ENCODE data around the gene SMIM3.
"Not testable (repeated sequence)": the region's sequence is repeated elsewhere in the genome, so short reads cannot be mapped to it uniquely, and the experiment has no call there.

SMIM3 gene

DNA sequence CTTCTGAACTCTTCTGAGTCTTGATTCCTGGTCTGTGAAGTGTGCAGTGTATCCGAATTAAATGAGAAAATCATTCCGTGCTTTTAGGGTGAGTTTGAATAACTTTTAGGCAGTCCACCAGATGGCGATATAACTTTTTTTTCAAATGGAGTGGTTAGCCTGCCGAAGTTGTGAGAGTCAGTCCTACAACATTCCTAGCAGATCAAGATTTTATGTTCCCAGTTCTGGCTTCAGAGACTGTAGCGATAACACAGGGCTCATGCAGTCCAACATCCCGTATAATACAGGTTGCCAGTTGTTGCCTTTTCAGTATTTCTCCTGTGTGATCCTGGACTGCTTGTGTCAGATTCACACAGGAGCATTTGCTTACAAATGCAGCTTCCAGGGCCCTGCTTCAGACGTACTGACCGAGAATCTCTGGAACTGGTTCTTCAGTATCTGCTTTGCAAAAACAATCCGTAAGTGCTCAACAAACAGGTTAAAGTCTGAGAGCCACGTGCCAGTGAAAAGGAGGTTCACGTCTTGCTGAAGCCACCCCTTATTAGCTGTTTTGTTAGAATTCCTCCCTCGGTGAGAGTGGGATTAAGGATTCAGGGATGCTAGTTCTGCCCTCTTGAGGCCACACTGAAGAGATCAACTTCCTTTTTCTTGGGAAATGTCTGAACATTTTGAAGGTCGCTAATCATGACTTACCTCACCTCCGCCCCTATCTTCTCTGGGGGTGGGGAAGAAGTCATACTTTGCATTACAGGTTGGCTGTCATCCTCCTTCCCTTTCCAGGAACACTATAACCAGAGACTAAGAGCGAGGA, 22.8 kb downstream of the SMIM3 start:
- peak; percentile 84 for DNase-seq

DNA sequence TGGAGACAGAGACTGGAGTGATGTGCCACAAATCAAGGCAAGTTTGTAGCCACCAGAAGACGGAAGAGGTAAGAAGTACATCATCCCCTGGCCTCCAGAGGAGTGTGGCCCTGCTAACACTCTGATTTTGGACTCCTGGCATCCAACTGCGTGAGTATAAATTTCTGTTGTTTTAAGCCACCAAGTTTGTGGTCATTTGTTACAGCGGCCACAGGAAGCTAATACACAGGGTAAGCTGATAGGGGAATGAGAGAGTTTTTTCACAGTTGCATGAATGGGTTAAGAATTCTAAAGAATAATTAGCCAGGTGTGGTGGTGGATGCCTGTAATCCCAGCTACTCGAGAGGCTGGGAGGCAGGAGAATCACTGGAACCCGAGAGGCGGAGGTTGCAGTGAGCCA, 25.8 kb downstream of the SMIM3 start:
- DNase-seq = no peak

DNA sequence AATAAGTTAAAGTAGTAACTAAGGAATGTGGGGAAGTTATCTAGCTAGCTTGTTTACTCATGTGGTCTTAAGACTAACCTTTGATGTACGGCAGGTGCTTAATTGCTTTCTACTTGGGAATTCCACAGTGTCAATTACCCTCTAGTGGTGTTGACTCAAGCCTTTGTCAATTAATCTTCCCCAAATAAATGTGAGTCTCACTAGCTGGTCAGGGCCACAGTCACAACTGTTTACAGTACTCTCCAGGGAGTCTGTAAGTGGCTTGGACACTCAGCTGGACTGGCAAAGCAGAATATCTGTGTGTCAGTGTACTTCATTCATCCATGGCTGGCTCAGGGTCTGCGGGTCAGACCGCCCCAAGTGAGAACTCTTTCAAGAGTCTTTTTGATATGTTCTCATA, 30.8 kb downstream of the SMIM3 start:
- DNase-seq = no peak

DNA sequence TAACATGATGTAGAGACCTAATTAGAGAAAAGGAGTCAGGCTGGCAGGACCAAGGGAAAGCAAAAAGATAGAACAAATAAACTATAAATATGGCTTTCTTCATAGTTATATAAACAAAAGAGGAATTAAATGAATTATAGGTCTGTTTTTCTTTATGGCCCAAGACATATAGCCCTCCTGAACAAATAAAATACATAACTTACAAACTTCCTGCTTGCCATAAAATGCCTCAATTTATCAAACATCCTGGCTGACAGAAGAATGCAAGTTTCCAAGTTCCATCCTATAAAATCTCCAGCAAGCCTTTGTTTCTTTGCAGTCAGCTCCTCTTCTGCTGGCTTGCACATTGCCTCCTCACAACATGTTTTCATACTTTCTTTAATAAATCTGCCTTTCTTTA, 36.5 kb downstream of the SMIM3 start:
- no peak for DNase-seq

DNA sequence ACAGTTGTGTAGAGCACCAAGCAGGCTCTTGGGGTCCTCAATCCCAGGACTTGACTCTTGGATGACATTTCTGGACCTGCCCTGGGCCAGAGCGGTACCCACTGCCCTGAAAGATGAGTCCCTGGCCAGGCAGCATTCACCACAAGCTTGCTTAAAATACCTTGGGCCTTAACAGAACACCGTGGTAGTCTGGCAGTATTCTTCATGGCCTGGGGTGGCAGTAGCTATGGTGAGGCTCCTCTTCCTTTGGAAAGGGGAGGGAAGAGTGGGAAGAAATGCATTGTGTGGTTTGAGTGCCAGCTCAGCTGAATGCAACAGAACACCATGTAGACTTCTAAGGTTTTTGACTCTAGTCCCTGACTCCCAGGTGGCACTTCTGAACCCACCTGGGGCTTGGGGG, 38.4 kb downstream of the SMIM3 start:
- no peak for DNase-seq

DNA sequence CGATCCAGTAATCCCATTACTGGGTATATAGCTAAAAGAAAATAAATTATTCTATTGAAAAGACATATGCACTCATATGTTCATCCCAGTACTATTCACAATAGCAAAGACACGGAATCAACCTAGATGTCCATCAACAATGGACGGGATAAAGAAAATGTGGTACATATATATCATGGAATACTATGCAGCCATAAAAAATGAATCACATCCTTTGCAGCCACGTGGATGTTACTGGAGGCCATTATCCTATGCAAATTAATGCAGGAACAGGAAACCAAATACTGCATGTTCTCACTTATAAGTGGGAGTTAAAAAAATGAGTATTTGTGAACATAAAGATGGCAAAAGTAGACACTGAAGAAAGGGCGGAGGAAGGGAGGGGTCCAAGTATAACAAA, 51.2 kb downstream of the SMIM3 start:
- no peak for DNase-seq

DNA sequence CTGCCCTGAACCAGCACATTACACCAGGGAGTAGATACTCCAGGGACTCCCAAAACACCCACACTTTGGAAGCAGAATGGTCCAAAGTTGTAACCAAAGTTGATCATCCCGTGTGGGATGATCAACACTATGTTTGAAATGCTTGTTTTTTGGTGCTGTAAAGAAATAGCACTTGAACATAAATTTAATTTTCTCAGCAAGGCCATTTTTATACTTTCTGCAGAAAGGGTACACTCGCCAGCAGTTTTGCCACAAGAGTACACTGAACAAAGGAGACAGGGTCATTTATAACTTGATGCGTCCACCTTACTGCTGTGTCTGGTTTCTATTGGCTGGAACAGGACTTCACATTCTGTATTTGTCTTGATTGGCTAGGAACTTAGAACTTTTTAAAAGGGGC, 53.3 kb downstream of the SMIM3 start:
- DNase-seq = not testable (repeated sequence)

DNA sequence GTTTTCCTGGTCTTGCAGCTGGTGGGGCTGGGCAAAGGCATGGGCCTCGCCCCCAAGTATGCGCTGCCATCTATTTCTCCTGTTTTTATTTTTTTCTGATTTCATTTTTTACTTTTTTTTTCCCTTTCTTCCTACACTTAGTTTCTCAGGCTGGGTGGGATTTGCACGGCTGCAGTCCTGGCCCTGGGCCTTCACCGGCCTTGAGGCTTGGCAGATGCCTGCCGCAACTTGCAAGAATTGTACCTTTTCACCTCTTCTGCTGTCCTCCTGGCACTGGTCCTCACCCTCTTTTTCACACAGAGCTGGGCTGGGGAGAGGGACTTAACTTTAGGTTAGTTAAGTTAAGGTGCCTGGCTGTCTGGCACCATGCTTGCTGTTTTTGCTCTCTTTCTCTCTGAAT, 57.5 kb downstream of the SMIM3 start:
- no peak for DNase-seq

DNA sequence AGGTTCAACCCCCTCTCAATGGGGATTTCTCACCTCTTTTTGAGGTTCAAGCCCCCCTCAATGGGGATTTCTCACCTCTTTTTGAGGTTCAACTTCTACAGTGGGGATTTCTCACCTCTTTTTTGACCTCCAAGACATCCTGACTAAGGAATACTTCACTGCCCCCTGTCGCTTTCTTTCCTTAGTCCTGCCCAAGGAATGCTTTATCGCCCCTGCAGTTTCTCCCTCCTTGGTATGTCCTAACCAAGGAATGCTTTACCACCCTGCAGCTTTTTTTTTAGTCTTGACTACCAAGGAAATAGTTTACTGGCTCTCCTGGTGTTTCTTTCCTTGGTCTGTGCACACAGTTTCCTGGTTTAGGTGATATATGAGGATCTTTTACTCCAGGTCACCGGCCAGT, 58.1 kb downstream of the SMIM3 start:
- no peak for DNase-seq

DNA sequence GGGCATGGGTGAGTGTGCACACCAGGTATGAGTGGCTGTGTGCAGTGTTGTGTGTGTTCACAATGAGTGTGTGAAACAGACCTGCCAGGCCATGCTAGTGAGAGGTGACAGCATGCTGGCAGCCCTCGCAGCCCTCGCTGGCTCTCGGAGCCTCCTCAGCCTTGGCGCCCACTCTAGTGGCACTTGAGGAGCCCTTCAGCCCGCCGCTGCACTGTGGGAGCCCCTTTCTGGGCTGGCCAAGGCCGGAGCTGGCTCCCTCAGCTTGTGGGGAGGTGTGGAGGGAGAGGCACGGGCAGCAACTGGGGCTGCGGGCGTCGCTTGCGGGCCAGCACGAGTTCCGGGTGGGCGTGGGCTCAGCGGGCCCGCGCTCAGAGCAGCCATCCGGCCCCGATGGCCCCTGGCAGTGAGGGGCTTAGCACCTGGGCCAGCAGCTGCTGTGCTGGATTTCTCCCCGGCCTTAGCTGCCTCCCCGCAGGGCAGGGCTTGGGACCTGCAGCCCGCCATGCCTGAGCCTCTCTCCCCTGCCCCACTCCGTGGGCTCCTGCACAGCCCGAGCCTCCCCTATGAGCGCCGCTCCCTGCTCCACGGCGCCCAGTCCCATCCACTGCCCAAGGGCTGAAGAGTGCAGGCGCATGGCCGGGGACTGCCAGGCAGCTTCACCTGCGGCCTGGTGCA, 66.8 kb downstream of the SMIM3 start:
- DNase-seq = not testable (repeated sequence)

DNA sequence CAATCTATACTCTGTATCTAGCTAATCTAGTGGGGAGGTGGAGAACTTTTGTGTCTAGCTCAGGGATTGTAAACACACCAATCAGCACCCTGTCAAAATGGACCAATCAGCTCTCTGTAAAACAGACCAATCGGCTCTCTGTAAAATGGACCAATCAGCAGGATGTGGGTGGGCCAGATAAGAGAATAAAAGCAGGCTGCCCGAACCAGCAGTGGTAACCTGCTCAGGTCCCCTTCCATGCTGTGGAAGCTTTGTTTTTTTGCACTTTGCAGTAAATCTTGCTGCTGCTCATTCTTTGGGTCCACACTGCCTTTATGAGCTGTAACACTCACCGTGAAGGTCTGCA, 67.7 kb downstream of the SMIM3 start, which contains the start of gene IRGM:
Gene IRGM, plus strand, starts transcription at position 214 of the 346 bp plus-strand sequence. CDS start 1,603 bp downstream, outside the sequence.
- not testable (repeated sequence) for DNase-seq
